HUES48 (cell line): Measurements from ENCODE around the gene DDX54.
"Not testable (repeated sequence)": the region's sequence is repeated elsewhere in the genome, so short reads cannot be mapped to it uniquely, and the experiment has no call there.

Source experiments
- H3K27ac ChIP-seq: one replicate; pipeline ENCODE4 v1.7.0; 2013; ENCODE audit warnings: low read depth, low read length, inconsistent platforms
- H3K27me3 ChIP-seq: 2 replicates; pipeline ENCODE4 v1.6.1; 2013; ENCODE audit warnings: mild to moderate bottlenecking, low read length; ENCODE audit not compliant: control insufficient read depth, insufficient read depth
- H3K36me3 ChIP-seq: 2 replicates; pipeline ENCODE4 v1.6.1; 2013; ENCODE audit warnings: low read length; ENCODE audit not compliant: control insufficient read depth, insufficient read depth
- H3K4me1 ChIP-seq: 2 replicates; pipeline ENCODE4 v1.6.1; 2013; ENCODE audit warnings: mild to moderate bottlenecking, low read length; ENCODE audit not compliant: control insufficient read depth, insufficient read depth
- H3K4me3 ChIP-seq: 2 replicates; pipeline ENCODE4 v1.5.1; 2013; ENCODE audit warnings: mild to moderate bottlenecking, low read depth, low read length
- H3K9ac ChIP-seq: 2 replicates; pipeline ENCODE4 v1.6.1; 2013; ENCODE audit warnings: mild to moderate bottlenecking, low read depth, low read length, moderate library complexity
- H3K9me3 ChIP-seq: 2 replicates; pipeline ENCODE4 v1.6.1; 2013; ENCODE audit warnings: low read length; ENCODE audit not compliant: control insufficient read depth, insufficient read depth

The DDX54 gene

GRCh38 chr12:113129664-113130456 is 55.4 kb downstream of the DDX54 start:
- Histone ChIP-seq H3K27ac (no peak overlapping the region), H3K36me3 (no peaks in the 10 kb centered on the region), H3K27me3 (peaks cover 11% of the 10 kb centered on the region), H3K9ac (no peak overlapping the region), H3K4me3 (no peak overlapping the region), H3K9me3 (no peaks in the 10 kb centered on the region), H3K4me1 (peaks cover 3% of the 10 kb centered on the region; the same call in 1 of the 2 replicates)

GRCh38 chr12:113128802-113129663 is 56.2 kb downstream of the DDX54 start:
- Histone ChIP-seq H3K9ac (no peak overlapping the region), H3K9me3 (no peaks in the 10 kb centered on the region), H3K27ac (no peak overlapping the region), H3K4me1 (no peaks in the 10 kb centered on the region), H3K4me3 (no peak overlapping the region), H3K36me3 (no peaks in the 10 kb centered on the region), H3K27me3 (peaks cover 3% of the 10 kb centered on the region; the same call in 1 of the 2 replicates)

GRCh38 chr12:113127791-113128199 is 57.5 kb downstream of the DDX54 start:
- H3K9me3 ChIP-seq: no peaks in the 10 kb centered on the region
- no peak overlapping the region for H3K27ac ChIP-seq
- no peak overlapping the region for H3K4me3 ChIP-seq
- H3K36me3 ChIP-seq: no peaks in the 10 kb centered on the region
- H3K9ac ChIP-seq: no peak overlapping the region
- no peaks in the 10 kb centered on the region for H3K4me1 ChIP-seq
- H3K27me3 ChIP-seq: no peaks in the 10 kb centered on the region

DNA sequence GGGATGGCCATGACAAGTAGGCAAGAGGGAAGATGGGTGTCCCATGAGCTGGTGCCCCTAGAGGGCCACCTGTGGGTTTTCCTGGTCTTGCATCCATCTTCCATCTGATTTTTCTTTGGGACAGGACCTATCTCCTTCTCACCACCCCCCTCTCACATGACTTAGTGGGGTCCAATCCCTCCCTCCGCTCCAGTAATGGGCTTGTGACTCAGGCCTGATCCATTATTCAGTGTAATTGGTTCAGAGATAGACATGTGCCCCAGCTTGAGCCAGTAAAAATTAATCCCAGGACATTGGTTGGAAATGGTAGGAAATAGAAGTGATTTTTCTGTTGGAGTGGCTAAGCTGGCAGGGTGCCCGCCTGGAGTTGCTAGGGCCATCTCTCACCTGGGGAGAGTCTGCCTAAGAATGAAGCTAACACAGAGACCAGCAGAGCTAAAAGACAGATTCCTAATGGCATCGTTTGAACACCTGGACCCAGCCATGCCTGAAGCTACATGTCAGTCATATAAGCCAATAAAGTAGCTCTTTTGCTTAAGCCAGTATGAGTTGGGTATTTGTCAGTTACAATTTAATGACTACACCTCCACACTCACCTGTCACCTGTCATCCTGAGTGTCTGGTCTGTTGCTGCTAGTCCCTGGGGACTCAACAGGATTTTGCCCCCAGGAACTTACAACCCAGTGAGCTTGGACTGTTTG is 64.5 kb downstream of the DDX54 start:
- Histone ChIP-seq H3K9ac (no peak overlapping the region), H3K27me3 (no peaks in the 10 kb centered on the region), H3K27ac (no peak overlapping the region), H3K4me1 (no peaks in the 10 kb centered on the region), H3K36me3 (no peaks in the 10 kb centered on the region), H3K4me3 (no peak overlapping the region), H3K9me3 (no peaks in the 10 kb centered on the region)

DNA sequence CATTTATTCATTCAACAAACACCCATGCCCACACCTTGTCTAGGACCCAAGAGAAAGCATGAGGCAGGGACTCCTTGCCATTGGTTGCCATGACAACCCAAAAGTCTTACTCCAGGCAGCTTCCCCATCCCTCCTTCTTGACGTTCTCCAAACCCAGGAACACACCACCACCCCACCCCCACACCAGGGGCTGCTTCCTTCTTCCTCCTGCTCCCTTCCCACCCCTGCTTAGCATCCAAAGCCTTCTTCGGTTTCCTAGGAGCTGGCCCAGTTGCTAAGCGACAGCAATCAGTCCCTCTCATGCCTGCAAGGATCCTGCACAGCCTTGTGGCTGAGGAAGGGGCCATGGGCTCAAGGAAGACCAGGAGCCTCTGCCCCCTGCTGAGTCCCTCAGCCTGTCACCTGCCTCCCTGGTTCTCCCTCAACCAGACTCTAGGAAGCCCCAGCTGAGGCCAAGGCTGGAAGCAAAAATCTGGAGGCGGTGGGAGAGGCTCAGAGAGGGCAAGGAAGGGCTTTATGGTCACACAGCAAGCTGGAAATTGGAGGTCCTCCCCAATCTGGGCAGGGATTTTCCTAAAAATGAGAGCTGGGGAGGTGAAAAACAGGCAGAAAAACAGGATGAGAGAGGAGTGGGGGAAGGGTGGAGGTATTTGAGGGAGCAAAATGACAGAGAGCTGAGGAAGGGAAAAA is 65.2 kb downstream of the DDX54 start:
- Histone ChIP-seq H3K36me3 (no peaks in the 10 kb centered on the region), H3K27ac (no peak overlapping the region), H3K9ac (no peak overlapping the region), H3K4me3 (no peak overlapping the region), H3K4me1 (no peaks in the 10 kb centered on the region), H3K9me3 (no peaks in the 10 kb centered on the region), H3K27me3 (no peaks in the 10 kb centered on the region)

GRCh38 chr12:113118142-113118541 is 67.1 kb downstream of the DDX54 start:
- H3K27ac ChIP-seq: no peak overlapping the region
- H3K4me3 ChIP-seq: no peak overlapping the region
- H3K9me3 ChIP-seq: no peaks in the 10 kb centered on the region
- H3K4me1 ChIP-seq: no peaks in the 10 kb centered on the region
- no peaks in the 10 kb centered on the region for H3K36me3 ChIP-seq
- H3K27me3 ChIP-seq: no peaks in the 10 kb centered on the region
- no peak overlapping the region for H3K9ac ChIP-seq

GRCh38 chr12:113117684-113118083 is 67.6 kb downstream of the DDX54 start:
- H3K4me3 ChIP-seq, H3K27me3 ChIP-seq, H3K9me3 ChIP-seq, H3K9ac ChIP-seq, H3K4me1 ChIP-seq, H3K27ac ChIP-seq, H3K36me3 ChIP-seq: not testable (repeated sequence)

DNA sequence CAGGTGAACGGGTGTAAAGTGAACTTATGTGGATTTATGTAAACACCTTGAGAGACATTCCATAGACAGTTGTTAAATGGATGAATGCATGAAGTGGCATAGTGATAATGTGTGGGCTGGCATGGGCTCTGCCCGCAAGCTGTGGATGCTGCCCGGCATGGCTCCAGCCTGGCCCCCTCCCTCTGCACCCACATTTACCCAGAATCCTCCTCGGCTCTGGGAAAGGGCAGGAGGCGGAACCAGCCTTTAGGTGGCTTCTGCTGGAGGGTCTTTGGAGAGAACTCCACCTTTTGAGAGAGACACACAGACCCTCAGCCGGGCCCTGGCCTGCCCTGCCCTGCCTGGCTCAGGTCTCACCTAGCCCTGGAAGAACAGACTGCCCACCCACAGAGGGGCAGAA is 68.4 kb downstream of the DDX54 start:
- H3K4me1 ChIP-seq: no peaks in the 10 kb centered on the region
- H3K9me3 ChIP-seq: no peaks in the 10 kb centered on the region
- no peak overlapping the region for H3K27ac ChIP-seq
- H3K9ac ChIP-seq: no peak overlapping the region
- H3K4me3 ChIP-seq: no peak overlapping the region
- no peaks in the 10 kb centered on the region for H3K27me3 ChIP-seq
- no peaks in the 10 kb centered on the region for H3K36me3 ChIP-seq

GRCh38 chr12:113115455-113116126 is 69.7 kb downstream of the DDX54 start:
- Histone ChIP-seq H3K36me3 (no peaks in the 10 kb centered on the region), H3K27ac (no peak overlapping the region), H3K27me3 (no peaks in the 10 kb centered on the region), H3K9me3 (no peaks in the 10 kb centered on the region), H3K4me3 (no peak overlapping the region), H3K4me1 (no peaks in the 10 kb centered on the region), H3K9ac (no peak overlapping the region)

DNA sequence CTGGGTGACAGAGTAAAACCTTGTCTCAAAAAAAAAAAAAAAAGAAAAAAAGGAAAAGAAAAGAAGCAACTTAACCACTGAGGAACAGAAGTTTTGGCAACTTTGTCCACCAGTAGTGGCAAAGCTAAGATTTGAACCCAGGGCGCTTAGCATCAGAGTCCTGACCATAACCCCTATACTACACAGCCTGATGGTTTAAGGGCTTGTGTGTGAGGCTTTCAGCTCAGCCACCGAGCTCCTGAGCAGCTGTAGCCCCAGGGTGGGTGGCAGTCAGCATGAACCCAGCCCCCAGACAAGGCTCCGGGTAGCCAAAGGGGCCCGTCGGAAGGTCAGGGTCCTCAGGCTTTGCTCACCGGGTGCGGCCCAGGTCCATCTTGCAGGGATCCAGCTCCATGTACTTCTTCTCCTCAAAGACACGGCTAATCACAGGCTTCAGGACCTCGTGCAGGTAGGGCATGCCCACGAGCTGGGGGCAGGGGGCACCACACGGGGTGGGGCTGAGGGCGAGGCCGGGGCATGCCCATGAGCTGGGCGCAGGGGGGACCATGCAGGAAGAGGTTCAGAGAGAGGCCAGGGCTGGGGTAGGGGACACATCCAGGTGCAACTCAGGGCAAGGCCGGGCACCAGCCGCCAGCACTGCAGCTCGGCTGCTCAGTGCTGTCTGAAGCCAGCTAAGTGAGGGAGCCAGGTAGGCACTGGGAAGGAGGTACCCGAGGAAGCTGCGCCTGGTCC is 70.7 kb downstream of the DDX54 start:
- Histone ChIP-seq H3K27ac (no peak overlapping the region), H3K4me3 (no peak overlapping the region), H3K9me3 (no peaks in the 10 kb centered on the region), H3K9ac (no peak overlapping the region), H3K4me1 (no peaks in the 10 kb centered on the region), H3K36me3 (no peaks in the 10 kb centered on the region), H3K27me3 (no peaks in the 10 kb centered on the region)
